Endothelial cell (in vitro differentiated cells): ENCODE results near the gene BTBD18. TPM values are rescaled to one million over a fixed set of nuclear protein-coding genes. Genes with fewer than 3 reads are reported as not detected.

Experiments used
- DNase-seq: peaks from one replicate; pipeline ENCODE4 v3.0.0; 2021; ENCODE audit warnings: low spot score
- H3K27ac Mint-ChIP-seq: one replicate; pipeline ENCODE4 v1.8.0; 2021; ENCODE audit warnings: mixed read lengths, inconsistent platforms; ENCODE audit not compliant: unreplicated experiment
- H3K27me3 Mint-ChIP-seq: one replicate; pipeline ENCODE4 v1.8.0; 2021; ENCODE audit warnings: mild to moderate bottlenecking, moderate library complexity, mixed read lengths, inconsistent platforms; ENCODE audit not compliant: unreplicated experiment
- H3K36me3 Mint-ChIP-seq: one replicate; pipeline ENCODE4 v1.8.0; 2021; ENCODE audit warnings: mild to moderate bottlenecking, low read depth, mixed read lengths, inconsistent platforms; ENCODE audit not compliant: unreplicated experiment
- H3K4me1 Mint-ChIP-seq: one replicate; pipeline ENCODE4 v1.8.0; 2021; ENCODE audit warnings: mild to moderate bottlenecking, mixed read lengths, inconsistent platforms; ENCODE audit not compliant: unreplicated experiment
- H3K4me3 Mint-ChIP-seq: one replicate; pipeline ENCODE4 v1.8.0; 2021; ENCODE audit warnings: mild to moderate bottlenecking, mixed read lengths, inconsistent platforms; ENCODE audit not compliant: unreplicated experiment
- H3K9me3 Mint-ChIP-seq: one replicate; pipeline ENCODE4 v1.8.0; 2021; ENCODE audit warnings: mixed read lengths, inconsistent platforms; ENCODE audit not compliant: unreplicated experiment
- CTCF ChIP-seq: fragments of 200-600 bp; sonication (generic); IDR thresholded peaks from one replicate; pipeline ENCODE4 v1.5.0; 2021; ENCODE audit warnings: antibody characterized with exemption; ENCODE audit not compliant: unreplicated experiment
- total RNA-seq: library from RNA; stranded (reverse); fragmentation: NEBNext Ultra II Directional; extraction: Animal tissue kit (Norgen Biotek cat#: 25700); gene quantifications from one replicate; pipeline ENCODE4 v1.2.1, GENCODE V29; 2021; ENCODE audit not compliant: unreplicated experiment

Gene BTBD18
- total RNA-seq, 1 donor from 2014 or later, result not detected

GRCh38 chr11:57781529-57781943 lies 29.9 kb upstream of the BTBD18 start:
- no peak for TF ChIP-seq CTCF
- no peaks in the 10 kb centered on the region for H3K9me3 Mint-ChIP-seq
- H3K36me3 Mint-ChIP-seq, result peaks cover 16% of the 10 kb centered on the region
- H3K4me3 Mint-ChIP-seq, result peak overlapping the region; percentile 57
- peak overlapping the region; percentile 78 for H3K27ac Mint-ChIP-seq
- H3K27me3 Mint-ChIP-seq, result peaks cover 16% of the 10 kb centered on the region
- DNase-seq, result no peak
- peaks cover 71% of the 10 kb centered on the region for H3K4me1 Mint-ChIP-seq

DNA sequence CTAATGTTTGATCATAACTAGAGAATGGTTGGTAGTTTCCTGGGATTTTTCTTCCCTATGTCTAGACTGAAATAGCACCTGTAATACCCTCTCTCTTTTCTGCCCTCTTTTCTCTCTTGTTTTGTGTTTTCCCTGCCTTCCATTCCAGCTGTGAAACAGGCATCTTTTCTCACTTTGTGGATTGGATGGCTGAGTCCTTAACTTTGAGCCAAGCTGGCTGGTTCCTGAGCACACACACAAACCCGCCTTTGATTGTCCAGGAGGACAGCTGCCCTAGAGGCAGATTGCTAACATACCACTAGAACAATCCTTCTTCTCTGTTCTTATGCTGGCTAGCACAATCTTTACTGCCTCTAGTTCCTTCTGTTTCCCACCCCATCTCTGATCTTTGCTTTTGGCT lies 27.7 kb upstream of the BTBD18 start:
- H3K27ac Mint-ChIP-seq, result peak overlapping the region; percentile 100
- H3K27me3 Mint-ChIP-seq, result peaks cover 24% of the 10 kb centered on the region
- peak overlapping the region; percentile 77 for H3K4me3 Mint-ChIP-seq
- H3K4me1 Mint-ChIP-seq, result peaks cover 81% of the 10 kb centered on the region
- TF ChIP-seq CTCF, result no peak
- DNase-seq, result no peak
- H3K9me3 Mint-ChIP-seq, result no peaks in the 10 kb centered on the region
- H3K36me3 Mint-ChIP-seq, result peaks cover 24% of the 10 kb centered on the region

DNA sequence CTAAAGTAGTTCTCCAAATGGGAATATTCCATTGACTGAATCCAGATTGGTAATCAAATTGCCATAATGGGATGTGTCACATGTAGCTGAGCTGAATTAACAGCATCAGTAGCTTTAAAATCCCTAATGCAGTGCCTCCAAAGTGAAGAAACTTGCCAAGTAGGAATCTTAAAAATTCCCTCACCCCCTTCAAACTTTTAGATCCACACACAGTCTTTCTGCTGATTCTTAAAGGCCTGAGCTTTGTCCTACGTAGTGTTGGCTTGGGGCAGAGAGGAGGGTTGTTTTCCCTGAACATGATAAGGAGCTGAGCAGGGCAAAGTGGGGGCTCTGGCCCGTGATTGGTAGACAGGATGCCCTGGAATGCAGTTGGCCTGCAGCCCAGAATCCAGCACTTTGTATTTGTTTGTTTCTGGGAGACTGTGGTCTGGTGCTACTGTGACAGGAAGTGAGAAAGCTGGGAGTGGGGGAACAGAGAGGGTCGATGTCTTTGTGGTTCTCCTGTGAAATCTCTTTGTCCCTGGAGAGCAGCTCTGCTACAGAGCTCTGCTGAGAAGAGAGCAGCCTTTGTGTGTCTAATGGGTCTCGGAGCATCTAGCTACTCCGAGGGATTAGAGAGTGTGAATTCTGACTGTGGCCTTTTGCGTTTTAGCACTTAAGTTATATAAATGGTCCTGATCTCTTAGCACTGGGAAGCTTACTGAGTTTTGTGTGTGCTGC lies 26.9 kb upstream of the BTBD18 start:
- peak overlapping the region; percentile 100 for H3K27ac Mint-ChIP-seq
- H3K27me3 Mint-ChIP-seq, result peaks cover 28% of the 10 kb centered on the region
- peak; percentile 76 for DNase-seq
- peaks cover 87% of the 10 kb centered on the region for H3K4me1 Mint-ChIP-seq
- no peak for TF ChIP-seq CTCF
- peaks cover 24% of the 10 kb centered on the region for H3K36me3 Mint-ChIP-seq
- H3K4me3 Mint-ChIP-seq, result peak overlapping the region; percentile 77
- H3K9me3 Mint-ChIP-seq, result no peaks in the 10 kb centered on the region

DNA sequence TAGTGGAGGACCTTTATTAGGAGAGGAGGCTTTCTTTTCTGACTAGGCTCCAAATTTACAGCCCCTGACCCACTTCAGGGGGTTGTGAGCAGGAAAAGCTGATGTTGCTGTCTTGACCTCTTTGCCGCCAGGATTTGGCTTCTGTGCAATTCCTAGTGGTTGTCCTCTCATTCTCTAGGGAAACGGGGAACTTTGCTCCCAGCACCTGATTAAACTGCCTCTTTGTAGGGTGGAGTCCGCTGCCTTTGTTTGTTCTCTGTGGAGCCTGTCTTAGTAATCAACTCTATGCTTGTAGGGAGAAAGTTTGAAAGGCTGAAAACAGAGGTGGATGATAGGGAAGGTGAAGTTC lies 26.3 kb upstream of the BTBD18 start:
- peaks cover 25% of the 10 kb centered on the region for H3K27me3 Mint-ChIP-seq
- peaks cover 24% of the 10 kb centered on the region for H3K36me3 Mint-ChIP-seq
- H3K4me3 Mint-ChIP-seq, result peak overlapping the region; percentile 77
- DNase-seq, result no peak
- TF ChIP-seq CTCF, result no peak
- peaks cover 89% of the 10 kb centered on the region for H3K4me1 Mint-ChIP-seq
- H3K9me3 Mint-ChIP-seq, result no peaks in the 10 kb centered on the region
- H3K27ac Mint-ChIP-seq, result peak overlapping the region; percentile 100

DNA sequence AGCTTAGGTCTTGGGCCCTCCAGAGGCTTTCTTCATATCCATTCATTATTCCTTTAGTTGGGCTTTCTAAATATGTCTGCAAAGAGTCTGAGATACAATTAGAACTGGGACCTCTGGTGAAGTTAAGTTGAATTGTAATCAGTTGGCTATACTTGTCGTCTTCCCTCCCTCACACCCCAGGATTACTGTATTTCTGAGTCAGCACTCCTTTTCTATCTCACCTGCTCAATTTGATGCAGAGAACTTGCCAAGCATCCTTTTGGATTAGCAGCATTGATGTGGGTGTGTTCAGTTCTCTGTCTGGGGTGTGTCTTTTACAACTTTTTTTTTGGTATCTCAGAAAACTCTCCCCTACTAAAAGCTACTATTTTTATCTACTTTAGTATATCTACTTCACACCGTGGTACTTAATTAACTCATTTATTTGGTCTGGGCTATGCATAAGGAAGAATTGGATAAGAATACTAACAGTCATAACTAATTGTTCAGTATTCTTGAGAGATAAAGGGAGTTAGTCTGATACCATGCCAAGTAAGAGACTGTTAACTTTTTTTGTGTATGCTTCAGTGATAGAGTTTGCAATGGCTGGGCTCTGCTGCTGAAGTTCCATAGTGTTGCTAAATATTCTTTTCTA lies 25.1 kb upstream of the BTBD18 start:
- Mint-ChIP-seq H3K9me3 (no peaks in the 10 kb centered on the region), H3K36me3 (peaks cover 30% of the 10 kb centered on the region), H3K27me3 (peaks cover 26% of the 10 kb centered on the region), H3K27ac (peak overlapping the region; percentile 100), H3K4me1 (peaks cover 91% of the 10 kb centered on the region), H3K4me3 (peak overlapping the region; percentile 75)
- DNase-seq, result no peak
- TF ChIP-seq CTCF, result no peak
